OCI-LY3 (cell line): ENCODE measurements around the gene TTPAL.

ENCODE experiments used
- CTCF ChIP-seq: fragments of 200-600, 300-600 bp; sonication (generic); IDR thresholded peaks from 2 replicates; pipeline ENCODE4 v1.5.1; 2014; ENCODE audit warnings: antibody characterized with exemption, low read length, low read depth
- EZH2phosphoT487 ChIP-seq: fragments of 200-600 bp; shearing (Covaris generic); IDR thresholded peaks from 2 replicates; pipeline ENCODE4 v1.6.1; 2018; ENCODE audit warnings: antibody characterized with exemption, mixed run types, low read depth

- TF ChIP-seq CTCF (no peak), EZH2phosphoT487 (no peak)
These were observed 27.3 kb downstream of the TTPAL start for GRCh38 chr20:44502968-44503367.
